ENCODE measurements around the gene AURKA.

Gene AURKA

DNA sequence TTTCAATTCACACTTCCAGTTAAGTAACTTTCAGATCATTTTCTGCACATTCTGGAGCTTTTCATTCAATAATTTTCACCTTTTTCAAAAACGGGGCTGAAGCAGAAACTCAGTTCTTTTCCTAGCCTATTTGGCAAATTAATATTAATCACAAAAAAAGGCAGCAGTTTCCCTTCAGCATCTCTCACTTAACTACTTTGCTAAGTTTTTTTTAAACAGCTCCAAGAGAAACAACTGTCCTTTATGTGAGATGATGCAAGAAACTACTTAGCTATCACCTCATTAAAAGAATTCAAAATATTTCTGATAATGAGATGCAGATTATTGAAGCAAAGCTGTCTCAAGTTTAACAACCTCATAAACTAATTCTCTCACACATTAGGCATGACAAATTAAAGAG is 31.9 kb upstream of the AURKA start:
- H3K4me3 ChIP-seq (ENCODE audit: low read length, poor library complexity, severe bottlenecking) = no peak overlapping the region
- no peaks in the 10 kb centered on the region for H3K27me3 ChIP-seq (ENCODE audit: insufficient read depth, low read length, poor library complexity, severe bottlenecking)
- H3K4me2 ChIP-seq (ENCODE audit: low read depth, low read length, poor library complexity, severe bottlenecking) = no peak overlapping the region
- H3K4me1 ChIP-seq (ENCODE audit: insufficient read depth, low read length, poor library complexity, severe bottlenecking) = peaks cover 28% of the 10 kb centered on the region
- no peaks in the 10 kb centered on the region for H3K36me3 ChIP-seq (ENCODE audit: insufficient read depth, low read length)
- TF ChIP-seq CTCF (conservative IDR thresholded peaks at IDR 0.05; ENCODE audit: low read length) = no peak
- TF ChIP-seq EZH2phosphoT487 (IDR thresholded peaks at IDR 0.05; ENCODE audit: borderline replicate concordance) = no peak
- H3K79me2 ChIP-seq (ENCODE audit: insufficient read depth, low read length) = no peaks in the 10 kb centered on the region
- no peak overlapping the region for H3K9ac ChIP-seq (ENCODE audit: low read depth, low read length, poor library complexity, severe bottlenecking)
- H2AFZ ChIP-seq (ENCODE audit: low read length) = no peak overlapping the region
- no peaks in the 10 kb centered on the region for H3K9me3 ChIP-seq (ENCODE audit: insufficient read depth, low read depth, low read length)
- no peaks in the 10 kb centered on the region for H3F3A ChIP-seq (ENCODE audit: low read depth)
- H4K20me1 ChIP-seq (ENCODE audit: insufficient read depth, low read length, poor library complexity, severe bottlenecking) = no peaks in the 10 kb centered on the region
- H3K9me2 ChIP-seq (replicated peaks; ENCODE audit: low read depth, low read length) = no peaks in the 10 kb centered on the region

DNA sequence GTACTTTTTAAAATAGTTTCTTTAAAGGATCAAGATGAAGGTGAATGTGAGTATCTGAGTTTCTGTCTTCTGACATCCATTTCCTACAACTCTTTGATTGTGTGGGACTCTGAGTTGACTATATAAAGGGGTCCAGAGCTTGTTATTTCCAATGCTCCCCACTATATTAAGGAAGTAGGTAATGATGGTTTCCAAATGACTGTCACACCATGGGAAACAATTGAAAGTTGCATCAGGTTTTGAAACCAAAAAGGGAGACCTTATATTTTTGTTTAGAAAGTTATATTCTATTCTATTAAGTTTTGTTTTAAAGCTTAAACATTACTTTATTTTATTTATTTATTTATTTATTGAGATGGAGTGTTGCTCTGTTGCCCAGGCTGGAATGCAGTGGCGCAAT is 31.2 kb upstream of the AURKA start:
- Histone ChIP-seq H3K9me3 (ENCODE audit: insufficient read depth, low read depth, low read length) (no peaks in the 10 kb centered on the region), H2AFZ (ENCODE audit: low read length) (no peak overlapping the region), H3K9me2 (replicated peaks; ENCODE audit: low read depth, low read length) (no peaks in the 10 kb centered on the region), H3K4me3 (ENCODE audit: low read length, poor library complexity, severe bottlenecking) (no peak overlapping the region), H3F3A (ENCODE audit: low read depth) (no peaks in the 10 kb centered on the region), H3K4me1 (ENCODE audit: insufficient read depth, low read length, poor library complexity, severe bottlenecking) (peaks cover 27% of the 10 kb centered on the region), H3K79me2 (ENCODE audit: insufficient read depth, low read length) (no peaks in the 10 kb centered on the region), H3K4me2 (ENCODE audit: low read depth, low read length, poor library complexity, severe bottlenecking) (no peak overlapping the region), H4K20me1 (ENCODE audit: insufficient read depth, low read length, poor library complexity, severe bottlenecking) (no peaks in the 10 kb centered on the region), H3K9ac (ENCODE audit: low read depth, low read length, poor library complexity, severe bottlenecking) (no peak overlapping the region), H3K27me3 (ENCODE audit: insufficient read depth, low read length, poor library complexity, severe bottlenecking) (no peaks in the 10 kb centered on the region), H3K36me3 (ENCODE audit: insufficient read depth, low read length) (no peaks in the 10 kb centered on the region)
- TF ChIP-seq CTCF (conservative IDR thresholded peaks at IDR 0.05; ENCODE audit: low read length) (no peak), EZH2phosphoT487 (IDR thresholded peaks at IDR 0.05; ENCODE audit: borderline replicate concordance) (no peak)

- Histone ChIP-seq H4K20me1 (ENCODE audit: insufficient read depth, low read length, poor library complexity, severe bottlenecking) (no peaks in the 10 kb centered on the region), H3K4me1 (ENCODE audit: insufficient read depth, low read length, poor library complexity, severe bottlenecking) (peaks cover 27% of the 10 kb centered on the region), H3K9ac (ENCODE audit: low read depth, low read length, poor library complexity, severe bottlenecking) (no peak overlapping the region), H3K9me3 (ENCODE audit: insufficient read depth, low read depth, low read length) (no peaks in the 10 kb centered on the region), H3K36me3 (ENCODE audit: insufficient read depth, low read length) (no peaks in the 10 kb centered on the region), H3K4me3 (ENCODE audit: low read length, poor library complexity, severe bottlenecking) (no peak overlapping the region), H3F3A (ENCODE audit: low read depth) (no peaks in the 10 kb centered on the region), H3K9me2 (replicated peaks; ENCODE audit: low read depth, low read length) (no peaks in the 10 kb centered on the region), H3K27me3 (ENCODE audit: insufficient read depth, low read length, poor library complexity, severe bottlenecking) (no peaks in the 10 kb centered on the region), H2AFZ (ENCODE audit: low read length) (no peak overlapping the region), H3K4me2 (ENCODE audit: low read depth, low read length, poor library complexity, severe bottlenecking) (no peak overlapping the region), H3K79me2 (ENCODE audit: insufficient read depth, low read length) (no peaks in the 10 kb centered on the region)
- no peak for TF ChIP-seq CTCF (conservative IDR thresholded peaks at IDR 0.05; ENCODE audit: low read length)
- TF ChIP-seq EZH2phosphoT487 (IDR thresholded peaks at IDR 0.05; ENCODE audit: borderline replicate concordance) = no peak
Measured at GRCh38 chr20:56422824-56423189, 30.8 kb upstream of the AURKA start.

Measured in Loucy (cell line).